GM12873 (cell line): ENCODE results near the gene LAMA5.

Experiments
- CTCF ChIP-seq: IDR thresholded peaks from 2 replicates; pipeline ENCODE4 v1.5.1; 2012; ENCODE audit warnings: low read depth, mild to moderate bottlenecking, moderate library complexity, low read length, control low read depth; ENCODE audit not compliant: insufficient read depth; ENCODE audit errors: missing control alignments

The LAMA5 gene

GRCh38 chr20:62307226-62308101 is 59.6 kb downstream of the LAMA5 start:
- TF ChIP-seq CTCF, result no peak

GRCh38 chr20:62306414-62307187 is 60.5 kb downstream of the LAMA5 start:
- TF ChIP-seq CTCF, result no peak

GRCh38 chr20:62305765-62306413 is 61.2 kb downstream of the LAMA5 start:
- no peak for TF ChIP-seq CTCF

- no peak for TF ChIP-seq CTCF
Measured at GRCh38 chr20:62305149-62305764, 61.9 kb downstream of the LAMA5 start.

GRCh38 chr20:62304331-62305148 is 62.6 kb downstream of the LAMA5 start:
- TF ChIP-seq CTCF, result no peak

GRCh38 chr20:62303340-62304226 is 63.5 kb downstream of the LAMA5 start:
- no peak for TF ChIP-seq CTCF
